H9 (cell line): ENCODE data around the gene LRG1. TPM values are rescaled to one million over a fixed set of nuclear protein-coding genes. Genes with fewer than 3 reads are reported as not detected.

Experiments used
- DNase-seq: peaks from one replicate; pipeline ENCODE4 v3.0.0-alpha.2; 2017
- H2AFZ ChIP-seq: one replicate; pipeline ENCODE4 v1.6.1; 2013; ENCODE audit warnings: mild to moderate bottlenecking, low read length, control low read depth, moderate library complexity
- H2AK5ac ChIP-seq: 2 replicates; pipeline ENCODE4 v1.6.1; 2013; ENCODE audit warnings: low read length, control low read depth, mixed read lengths; ENCODE audit not compliant: insufficient read length
- H2BK120ac ChIP-seq: one replicate; pipeline ENCODE4 v1.6.1; 2013; ENCODE audit warnings: low read depth, mild to moderate bottlenecking, low read length, control low read depth, inconsistent platforms; ENCODE audit not compliant: poor library complexity, severe bottlenecking
- H2BK12ac ChIP-seq: 2 replicates; pipeline ENCODE4 v1.6.1; 2013; ENCODE audit warnings: low read length, control low read depth, mixed read lengths, low read depth; ENCODE audit not compliant: insufficient read length
- H2BK15ac ChIP-seq: 2 replicates; pipeline ENCODE4 v1.6.1; 2013; ENCODE audit warnings: low read depth, low read length, control low read depth
- H2BK20ac ChIP-seq: one replicate; pipeline ENCODE4 v1.6.1; 2013; ENCODE audit warnings: low read depth, mild to moderate bottlenecking, low read length, control low read depth, inconsistent platforms; ENCODE audit not compliant: poor library complexity, severe bottlenecking
- H2BK5ac ChIP-seq: 2 replicates; pipeline ENCODE4 v1.6.1; 2013; ENCODE audit warnings: low read length, control low read depth, mixed read lengths; ENCODE audit not compliant: insufficient read length
- H3K14ac ChIP-seq: 2 replicates; pipeline ENCODE4 v1.6.1; 2013; ENCODE audit warnings: low read length, control low read depth; ENCODE audit not compliant: insufficient read depth
- H3K18ac ChIP-seq: 2 replicates; pipeline ENCODE4 v1.6.1; 2013; ENCODE audit warnings: low read depth, mild to moderate bottlenecking, mixed read lengths, low read length, control low read depth; ENCODE audit not compliant: insufficient read length
- H3K23ac ChIP-seq: 2 replicates; pipeline ENCODE4 v1.6.1; 2013; ENCODE audit warnings: low read length, control low read depth, mixed read lengths, low read depth; ENCODE audit not compliant: insufficient read length
- H3K23me2 ChIP-seq: 2 replicates; pipeline ENCODE4 v1.6.1; 2013; ENCODE audit warnings: low read depth, mild to moderate bottlenecking, mixed read lengths, low read length, control low read depth; ENCODE audit not compliant: insufficient read length, poor library complexity, severe bottlenecking
- H3K27ac ChIP-seq: 2 replicates; pipeline ENCODE4 v1.5.1; 2013; ENCODE audit warnings: low read length, control low read depth, mixed read lengths, low read depth; ENCODE audit not compliant: insufficient read length
- H3K27me3 ChIP-seq: 2 replicates; pipeline ENCODE4 v1.6.1; 2013; ENCODE audit warnings: low read length, control low read depth, inconsistent platforms; ENCODE audit not compliant: insufficient read depth
- H3K4ac ChIP-seq: 2 replicates; pipeline ENCODE4 v1.6.1; 2013; ENCODE audit warnings: low read depth, mild to moderate bottlenecking, control low read depth, inconsistent platforms, low read length, moderate library complexity
- H3K4me1 ChIP-seq: 2 replicates; pipeline ENCODE4 v1.6.1; 2013; ENCODE audit warnings: low read length, control low read depth, inconsistent platforms; ENCODE audit not compliant: insufficient read depth
- H3K4me2 ChIP-seq: 2 replicates; pipeline ENCODE4 v1.6.1; 2013; ENCODE audit warnings: low read length, control low read depth, mixed read lengths; ENCODE audit not compliant: insufficient read length, insufficient read depth
- H3K56ac ChIP-seq: 2 replicates; pipeline ENCODE4 v1.6.1; 2013; ENCODE audit warnings: low read depth, mild to moderate bottlenecking, mixed read lengths, low read length, control low read depth; ENCODE audit not compliant: insufficient read length
- H3K79me1 ChIP-seq: 2 replicates; pipeline ENCODE4 v1.6.1; 2013; ENCODE audit warnings: low read depth, mild to moderate bottlenecking, moderate library complexity, low read length, control low read depth, inconsistent platforms; ENCODE audit not compliant: insufficient read depth, poor library complexity, severe bottlenecking
- H3K79me2 ChIP-seq: 2 replicates; pipeline ENCODE4 v1.6.1; 2013; ENCODE audit warnings: low read length, control low read depth, inconsistent platforms; ENCODE audit not compliant: insufficient read depth
- H3K9ac ChIP-seq: 2 replicates; pipeline ENCODE4 v1.6.1; 2013; ENCODE audit warnings: low read length, control low read depth, mixed read lengths; ENCODE audit not compliant: insufficient read length; ENCODE audit errors: extremely low read depth
- H3K9me3 ChIP-seq: one replicate; pipeline ENCODE4 v1.6.1; 2013; ENCODE audit warnings: low read depth, low read length, inconsistent platforms; ENCODE audit not compliant: control insufficient read depth
- H3T11ph ChIP-seq: one replicate; pipeline ENCODE4 v1.6.1; 2013; ENCODE audit warnings: mild to moderate bottlenecking, low read length, control low read depth, inconsistent platforms
- H4K20me1 ChIP-seq: one replicate; pipeline ENCODE4 v1.6.1; 2013; ENCODE audit not compliant: control insufficient read depth, insufficient read length, insufficient read depth
- H4K5ac ChIP-seq: 2 replicates; pipeline ENCODE4 v1.6.1; 2013; ENCODE audit warnings: low read depth, mild to moderate bottlenecking, mixed read lengths, low read length, control low read depth; ENCODE audit not compliant: insufficient read length
- H4K8ac ChIP-seq: replicated peaks from 2 replicates; pipeline ENCODE4 v1.6.1; 2013; ENCODE audit warnings: low read length, control low read depth, mixed read lengths, low read depth; ENCODE audit not compliant: insufficient read length
- H4K91ac ChIP-seq: 2 replicates; pipeline ENCODE4 v1.6.1; 2013; ENCODE audit warnings: low read depth, mild to moderate bottlenecking, moderate library complexity, mixed read lengths, low read length, control low read depth; ENCODE audit not compliant: insufficient read length
- H3K27ac Mint-ChIP-seq, 3 experiments: 2 replicates in 2 of 3; 3 replicates in 1 of 3; pipeline ENCODE4 v1.8.0; 2020 to 2021; ENCODE audit warnings: mixed read lengths in 3 of 3, mild to moderate bottlenecking in 1 of 3, moderate library complexity in 1 of 3
- H3K27me3 Mint-ChIP-seq: 2 replicates; pipeline ENCODE4 v1.8.0; 2021; ENCODE audit warnings: low read depth, mild to moderate bottlenecking, moderate library complexity, mixed read lengths
- H3K36me3 Mint-ChIP-seq, 3 experiments: 2 replicates in 2 of 3; 3 replicates in 1 of 3; pipeline ENCODE4 v1.8.0; 2020 to 2021; ENCODE audit warnings: low read depth in 3 of 3, mixed read lengths in 3 of 3; ENCODE audit not compliant: insufficient read depth in 1 of 3
- H3K4me1 Mint-ChIP-seq, 2 experiments: 2 replicates each; pipeline ENCODE4 v1.8.0; 2020; ENCODE audit warnings: mixed read lengths in 2 of 2
- H3K4me3 Mint-ChIP-seq, 2 experiments: 2 replicates in 1 of 2; 3 replicates in 1 of 2; pipeline ENCODE4 v1.8.0; 2020 to 2021; ENCODE audit warnings: mild to moderate bottlenecking in 2 of 2, mixed read lengths in 2 of 2, moderate library complexity in 1 of 2
- H3K9me3 Mint-ChIP-seq, 2 experiments: 2 replicates in 1 of 2; 3 replicates in 1 of 2; pipeline ENCODE4 v1.8.0; 2020; ENCODE audit warnings: mild to moderate bottlenecking in 2 of 2, mixed read lengths in 2 of 2, moderate library complexity in 1 of 2
- CTCF ChIP-seq: fragments of 200-600 bp; sonication (generic); conservative IDR thresholded peaks from 3 replicates; pipeline ENCODE4 v1.8.0; 2021; ENCODE audit warnings: antibody characterized with exemption, mild to moderate bottlenecking
- WGBS: extraction: QIAGEN DNeasy Blood & Tissue Kit; methylation state at CpG from one replicate; pipeline ENCODE4 v1.1.7; 2013; ENCODE audit warnings: missing lambda C conversion rate, low lambda C conversion rate, mixed read lengths; ENCODE audit not compliant: insufficient read length; ENCODE audit errors: extremely low coverage; 5-methylcytosine and 5-hydroxymethylcytosine counted together
- total RNA-seq: library from RNA; stranded (reverse); gene quantifications from 2 replicates; pipeline ENCODE4 v1.2.1, GENCODE V29; 2021

Gene LRG1
- total RNA-seq, 1 experiment from 2014 or later, result 0.24 TPM

GRCh38 chr19:4529924-4530522 is 9.8 kb downstream of the LRG1 start:
- Histone ChIP-seq H4K91ac (no peak overlapping the region), H2AFZ (no peak overlapping the region), H3K27ac (no peak overlapping the region), H2BK15ac (no peak overlapping the region), H2BK20ac (no peak overlapping the region), H3K23ac (no peak overlapping the region), H3K4me1 (no peaks in the 10 kb centered on the region), H2BK5ac (no peak overlapping the region), H2BK12ac (no peak overlapping the region), H3K4me2 (no peak overlapping the region), H3K18ac (no peak overlapping the region), H4K5ac (no peak overlapping the region), H3K79me2 (no peaks in the 10 kb centered on the region), H3K9ac (no peak overlapping the region), H2AK5ac (no peak overlapping the region), H3K79me1 (no peaks in the 10 kb centered on the region), H3K9me3 (no peaks in the 10 kb centered on the region), H2BK120ac (no peak overlapping the region), H3K56ac (no peak overlapping the region), H3T11ph (no peak overlapping the region), H4K8ac (no peak overlapping the region), H3K23me2 (peaks cover 3% of the 10 kb centered on the region), H4K20me1 (no peaks in the 10 kb centered on the region), H3K27me3 (no peaks in the 10 kb centered on the region; the same call in 1 of the 2 replicates), H3K14ac (no peak overlapping the region; the same call in 1 of the 2 replicates), H3K4ac (no peak overlapping the region)
- no peak for DNase-seq
- Mint-ChIP-seq H3K9me3 (no peaks in the 10 kb centered on the region; a peak in 1 of 5 replicates), H3K27me3 (peaks cover 55% of the 10 kb centered on the region), H3K27ac (no peak overlapping the region), H3K4me3 (no peak overlapping the region), H3K36me3 (no peaks in the 10 kb centered on the region), H3K4me1 (peaks cover 0 to 2% of the 10 kb centered on the region in 2 experiments; a peak in 1 of 4 replicates)
- WGBS, result no CpG with 5 or more reads among the region's 14 CpGs
- no peak for TF ChIP-seq CTCF
